Measurements from ENCODE around the gene IL17B. TPM values are rescaled to one million over a fixed set of nuclear protein-coding genes. Genes with fewer than 3 reads are reported as not detected.

The IL17B gene
- total RNA-seq, 2 donors from 2014 or later, result not detected

DNA sequence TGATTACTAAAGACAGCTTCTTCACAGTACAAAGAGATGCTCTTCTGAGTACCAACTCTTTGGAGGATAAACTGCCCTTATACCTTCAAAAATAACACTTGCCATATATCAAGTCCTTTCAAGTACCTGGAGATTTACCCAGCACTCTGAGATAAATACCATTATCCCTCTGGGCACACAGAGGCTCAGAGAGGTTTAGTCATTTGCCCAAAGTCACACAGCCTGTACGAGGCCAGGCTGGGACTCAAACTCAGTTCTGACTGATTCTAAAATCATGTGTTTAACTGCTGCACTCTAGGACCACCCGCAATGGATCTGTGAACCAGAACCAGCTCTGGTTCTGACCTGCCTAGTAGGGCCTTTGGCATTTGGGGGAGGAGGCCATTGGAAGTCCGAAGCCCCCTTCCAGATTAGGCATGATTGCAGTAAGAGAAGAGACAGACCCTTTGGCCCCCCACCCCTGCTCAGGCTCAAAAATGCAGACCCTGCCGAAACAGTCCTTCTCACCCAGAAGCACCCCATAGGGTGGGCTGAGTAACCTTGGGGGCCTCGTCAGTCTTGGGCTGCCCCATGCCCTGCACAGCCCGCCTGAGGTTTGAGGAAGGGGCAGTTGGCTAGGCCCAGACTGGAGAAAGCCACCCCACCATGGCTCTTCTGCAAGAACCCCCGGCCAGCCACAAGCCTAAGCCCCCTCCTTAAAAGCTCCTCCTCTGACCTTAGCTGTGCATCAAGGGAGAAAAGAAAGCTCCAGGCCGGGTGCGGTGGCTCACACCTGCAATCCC is 32.8 kb upstream of the IL17B start:
- no peaks in the 10 kb centered on the region for H3K27me3 ChIP-seq (ENCODE audit: control insufficient read depth, insufficient read depth, low read length, poor library complexity, severe bottlenecking)
- H3K4me3 ChIP-seq (ENCODE audit: low read length), result no peak overlapping the region
- no peak for DNase-seq
- no peaks in the 10 kb centered on the region for H3K9me3 Mint-ChIP-seq
- H3K36me3 ChIP-seq (ENCODE audit: control insufficient read depth, insufficient read depth, low read length), result no peaks in the 10 kb centered on the region
- TF ChIP-seq, protein P1, sequence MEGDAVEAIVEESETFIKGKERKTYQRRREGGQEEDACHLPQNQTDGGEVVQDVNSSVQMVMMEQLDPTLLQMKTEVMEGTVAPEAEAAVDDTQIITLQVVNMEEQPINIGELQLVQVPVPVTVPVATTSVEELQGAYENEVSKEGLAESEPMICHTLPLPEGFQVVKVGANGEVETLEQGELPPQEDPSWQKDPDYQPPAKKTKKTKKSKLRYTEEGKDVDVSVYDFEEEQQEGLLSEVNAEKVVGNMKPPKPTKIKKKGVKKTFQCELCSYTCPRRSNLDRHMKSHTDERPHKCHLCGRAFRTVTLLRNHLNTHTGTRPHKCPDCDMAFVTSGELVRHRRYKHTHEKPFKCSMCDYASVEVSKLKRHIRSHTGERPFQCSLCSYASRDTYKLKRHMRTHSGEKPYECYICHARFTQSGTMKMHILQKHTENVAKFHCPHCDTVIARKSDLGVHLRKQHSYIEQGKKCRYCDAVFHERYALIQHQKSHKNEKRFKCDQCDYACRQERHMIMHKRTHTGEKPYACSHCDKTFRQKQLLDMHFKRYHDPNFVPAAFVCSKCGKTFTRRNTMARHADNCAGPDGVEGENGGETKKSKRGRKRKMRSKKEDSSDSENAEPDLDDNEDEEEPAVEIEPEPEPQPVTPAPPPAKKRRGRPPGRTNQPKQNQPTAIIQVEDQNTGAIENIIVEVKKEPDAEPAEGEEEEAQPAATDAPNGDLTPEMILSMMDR (conservative IDR thresholded peaks at IDR 0.05), result no peak
- no peaks in the 10 kb centered on the region for H3K36me3 Mint-ChIP-seq (ENCODE audit: low read depth)
- peaks cover 9% of the 10 kb centered on the region for H3K4me1 ChIP-seq (ENCODE audit: control insufficient read depth, insufficient read depth, low read length)
- no peak overlapping the region for H3K27ac ChIP-seq (ENCODE audit: low read depth, low read length)
- no peaks in the 10 kb centered on the region for H3K9me3 ChIP-seq (ENCODE audit: control insufficient read depth, low read length)
- H3K4me3 Mint-ChIP-seq, result no peak overlapping the region
- no peak overlapping the region for H3K9ac ChIP-seq (ENCODE audit: extremely low read depth, low read length, poor library complexity, severe bottlenecking)
- H3K4me1 Mint-ChIP-seq, result peaks cover 22% of the 10 kb centered on the region
- no peaks in the 10 kb centered on the region for H3K27me3 Mint-ChIP-seq (ENCODE audit: insufficient read depth)
- 88% methylated on average over 5 to 9 of the region's 9 CpGs for WGBS, 2 experiments (ENCODE audit: insufficient coverage in 1 of 2, insufficient read length in 1 of 2)
- H3K27ac Mint-ChIP-seq, result no peak overlapping the region

DNA sequence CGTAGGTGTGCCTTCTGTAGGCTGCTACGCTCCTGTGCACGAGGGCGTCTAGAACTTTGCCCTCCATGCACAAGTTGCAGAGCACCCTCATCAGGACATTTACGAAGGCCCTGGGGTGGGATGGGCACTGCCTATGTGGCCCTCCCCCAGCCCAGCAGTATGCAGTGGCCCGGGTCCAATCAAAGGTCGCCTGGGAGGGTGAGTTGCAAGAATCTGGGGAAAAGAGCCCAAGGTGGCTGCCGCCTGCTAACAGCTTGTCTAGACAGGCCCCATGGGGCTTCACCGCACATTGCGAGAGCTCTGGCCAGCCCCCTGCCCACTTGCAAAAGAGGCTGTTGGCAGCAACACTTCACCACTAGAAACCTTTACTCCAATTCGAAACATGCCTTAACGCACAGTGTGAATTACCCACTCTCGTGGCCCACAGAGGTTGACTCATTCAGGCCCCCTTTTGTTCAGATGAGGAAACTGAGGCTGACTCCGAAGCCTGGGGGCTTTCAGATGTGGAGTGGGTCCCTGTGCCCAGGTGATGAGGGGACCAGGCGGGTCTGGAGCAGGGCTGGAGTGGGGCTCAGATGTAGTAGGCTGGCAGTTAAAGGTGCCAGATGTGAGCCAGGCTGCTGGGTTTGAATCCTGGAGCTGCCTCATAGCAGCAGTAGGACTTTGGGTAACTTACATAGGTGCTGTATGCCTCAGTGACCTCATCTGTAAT is 31.8 kb upstream of the IL17B start:
- Histone ChIP-seq H3K9ac (ENCODE audit: extremely low read depth, low read length, poor library complexity, severe bottlenecking) (no peak overlapping the region), H3K4me1 (ENCODE audit: control insufficient read depth, insufficient read depth, low read length) (peaks cover 9% of the 10 kb centered on the region), H3K9me3 (ENCODE audit: control insufficient read depth, low read length) (no peaks in the 10 kb centered on the region), H3K4me3 (ENCODE audit: low read length) (no peak overlapping the region), H3K36me3 (ENCODE audit: control insufficient read depth, insufficient read depth, low read length) (no peaks in the 10 kb centered on the region), H3K27ac (ENCODE audit: low read depth, low read length) (peak overlapping the region; percentile 18), H3K27me3 (ENCODE audit: control insufficient read depth, insufficient read depth, low read length, poor library complexity, severe bottlenecking) (no peaks in the 10 kb centered on the region)
- no peak overlapping the region for H3K4me3 Mint-ChIP-seq
- peak; percentile 61 for DNase-seq
- H3K27ac Mint-ChIP-seq, result no peak overlapping the region
- no peaks in the 10 kb centered on the region for H3K9me3 Mint-ChIP-seq
- TF ChIP-seq, protein P1 (conservative IDR thresholded peaks at IDR 0.05), result no peak
- H3K36me3 Mint-ChIP-seq (ENCODE audit: low read depth), result no peaks in the 10 kb centered on the region
- no peaks in the 10 kb centered on the region for H3K27me3 Mint-ChIP-seq (ENCODE audit: insufficient read depth)
- H3K4me1 Mint-ChIP-seq, result peaks cover 29% of the 10 kb centered on the region
- 83 to 88% methylated on average over 2 to 15 of the region's 15 CpGs for WGBS, 2 experiments (ENCODE audit: insufficient coverage in 1 of 2, insufficient read length in 1 of 2)

DNA sequence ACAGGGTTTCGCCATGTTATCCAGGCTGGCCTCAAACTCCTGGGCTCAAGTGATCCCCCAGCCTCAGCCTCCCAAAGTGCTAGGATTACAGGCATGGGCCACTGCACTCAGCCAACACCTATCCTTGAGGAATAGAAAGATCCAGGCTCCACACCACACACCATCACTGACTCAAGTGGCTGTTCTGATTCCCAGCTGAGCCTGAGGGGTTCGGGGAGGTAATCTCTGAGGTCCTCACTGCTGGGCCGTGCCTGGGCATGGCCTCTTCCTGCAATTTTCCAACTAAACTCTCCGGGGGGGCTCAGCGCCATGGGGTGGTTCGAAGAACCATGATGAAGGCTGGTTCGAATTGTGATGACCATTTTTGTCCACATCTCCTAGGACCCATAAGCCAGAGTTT is 31.0 kb upstream of the IL17B start:
- no peak for DNase-seq

More for the DNA sequence above, 31.0 kb upstream of the IL17B start:
- Mint-ChIP-seq H3K4me1 (peaks cover 30% of the 10 kb centered on the region), H3K36me3 (ENCODE audit: low read depth) (no peaks in the 10 kb centered on the region), H3K4me3 (no peak overlapping the region), H3K27ac (no peak overlapping the region), H3K27me3 (ENCODE audit: insufficient read depth) (no peaks in the 10 kb centered on the region), H3K9me3 (no peaks in the 10 kb centered on the region)
- peaks cover 9% of the 10 kb centered on the region for H3K4me1 ChIP-seq (ENCODE audit: control insufficient read depth, insufficient read depth, low read length)
- TF ChIP-seq, protein P1 (conservative IDR thresholded peaks at IDR 0.05), result no peak
- no peaks in the 10 kb centered on the region for H3K27me3 ChIP-seq (ENCODE audit: control insufficient read depth, insufficient read depth, low read length, poor library complexity, severe bottlenecking)
- WGBS, 2 experiments (ENCODE audit: insufficient coverage in 1 of 2, insufficient read length in 1 of 2), result 93 to 94% methylated on average over 5 to 7 of the region's 7 CpGs
- no peaks in the 10 kb centered on the region for H3K9me3 ChIP-seq (ENCODE audit: control insufficient read depth, low read length)
- H3K27ac ChIP-seq (ENCODE audit: low read depth, low read length), result no peak overlapping the region
- H3K36me3 ChIP-seq (ENCODE audit: control insufficient read depth, insufficient read depth, low read length), result no peaks in the 10 kb centered on the region
- no peak overlapping the region for H3K4me3 ChIP-seq (ENCODE audit: low read length)
- no peak overlapping the region for H3K9ac ChIP-seq (ENCODE audit: extremely low read depth, low read length, poor library complexity, severe bottlenecking)

Measured in endodermal cell (in vitro differentiated cells).